Measurements from ENCODE around the gene IGF2R.
"Not testable (repeated sequence)": the region's sequence is repeated elsewhere in the genome, so short reads cannot be mapped to it uniquely, and the experiment has no call there.

Gene IGF2R

GRCh38 chr6:160138839-160139419 lies 170.0 kb downstream of the IGF2R start:
- no peak for DNase-seq

GRCh38 chr6:160139420-160139851 lies 170.6 kb downstream of the IGF2R start:
- no peak for DNase-seq

- not testable (repeated sequence) for DNase-seq
Observed at GRCh38 chr6:160140493-160140892, 171.6 kb downstream of the IGF2R start.

GRCh38 chr6:160141001-160141726 lies 172.3 kb downstream of the IGF2R start:
- DNase-seq: no peak

GRCh38 chr6:160142115-160142715 lies 173.3 kb downstream of the IGF2R start:
- DNase-seq: no peak

- no peak for DNase-seq
Observed at GRCh38 chr6:160146454-160147145, 177.7 kb downstream of the IGF2R start.

- DNase-seq: no peak
Observed at GRCh38 chr6:160147146-160147536, 178.3 kb downstream of the IGF2R start.

- no peak for DNase-seq
Observed at GRCh38 chr6:160154471-160154870, 185.6 kb downstream of the IGF2R start.

GRCh38 chr6:160156842-160157241 lies 188.0 kb downstream of the IGF2R start:
- DNase-seq: no peak

GRCh38 chr6:160160450-160160849 lies 191.6 kb downstream of the IGF2R start:
- no peak for DNase-seq

All from right kidney (tissue), 1 donor.